HG02840 (cell line): Measurements from ENCODE around the gene CRIP2.

Source experiments
- ATAC-seq: cut with Tn5 transposase; IDR thresholded peaks from one replicate; pipeline ENCODE4 v1.9.1; 2021; ENCODE audit warnings: mild to moderate bottlenecking, moderate library complexity, moderate number of reproducible peaks; ENCODE audit not compliant: unreplicated experiment, low FRiP score

Gene CRIP2

DNA sequence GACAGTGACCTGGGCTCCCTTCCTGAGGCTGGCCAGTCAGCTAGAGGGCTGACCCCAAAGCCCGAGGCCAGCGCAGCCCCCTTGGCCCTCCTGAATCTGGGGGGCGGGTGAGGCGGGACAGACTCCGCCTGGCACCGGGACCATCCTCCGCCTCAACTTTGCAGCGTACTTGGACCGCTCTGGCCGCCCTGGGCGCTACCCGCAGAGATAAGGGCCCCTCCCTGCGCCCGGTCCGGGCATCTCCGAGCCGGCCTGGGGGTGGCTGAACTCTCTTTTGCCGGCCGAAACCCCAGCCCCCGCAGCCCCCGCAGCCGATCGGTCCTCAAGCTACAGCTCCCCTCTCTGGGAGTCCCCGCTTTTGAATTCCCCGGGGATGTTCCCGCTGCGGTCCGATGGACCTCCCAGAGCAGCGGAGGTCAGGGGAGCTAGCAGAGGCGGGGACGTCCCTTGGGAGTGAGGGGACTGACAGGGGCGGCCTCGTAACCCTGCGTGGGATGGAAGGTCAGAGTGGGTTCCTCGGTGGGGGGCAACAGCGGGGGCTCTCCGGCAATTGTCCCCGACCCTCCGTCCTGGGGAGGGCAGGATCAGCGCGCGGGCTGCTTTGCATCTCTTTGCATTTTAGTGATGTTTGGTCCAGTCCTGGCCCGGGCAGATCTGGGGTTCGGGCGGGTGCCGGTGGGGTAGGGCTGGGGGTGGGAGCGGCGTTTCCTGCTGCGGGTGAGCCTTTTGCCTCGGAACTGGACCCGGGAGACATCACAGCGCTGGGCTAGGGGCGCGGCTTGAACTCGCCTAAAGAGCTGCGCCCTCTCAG, 11.7 kb downstream of the CRIP2 start, which contains the start of gene CRIP1:
Gene CRIP1 (plus strand): TSS at position 724 of the 811 bp plus-strand sequence. CDS start 374 bp downstream, outside the sequence.
- no peak for ATAC-seq

DNA sequence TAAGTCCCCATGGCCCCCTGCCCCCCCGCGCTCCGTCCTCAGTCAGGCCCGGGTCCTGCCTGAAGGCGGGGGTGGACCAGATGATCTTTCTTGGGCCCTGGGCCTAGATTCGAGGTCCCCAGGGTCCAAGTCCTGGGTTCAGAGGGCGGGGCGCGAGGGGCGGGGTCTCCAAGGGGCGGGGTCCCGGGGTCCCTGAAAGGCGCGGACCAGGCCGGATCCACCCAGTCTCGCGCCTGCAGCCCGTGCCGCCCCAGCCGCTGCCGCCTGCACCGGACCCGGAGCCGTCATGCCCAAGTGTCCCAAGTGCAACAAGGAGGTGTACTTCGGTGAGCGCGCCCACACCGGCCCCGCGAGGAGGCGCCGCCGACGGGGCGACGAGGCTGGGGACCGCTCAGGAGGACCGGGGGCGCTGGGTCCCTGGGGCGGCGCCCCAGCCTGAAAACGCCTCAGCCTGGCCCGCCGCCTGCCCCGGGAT, 12.4 kb downstream of the CRIP2 start:
- ATAC-seq, result no peak

GRCh38 chr14:105487449-105487985, 12.9 kb downstream of the CRIP2 start:
- no peak for ATAC-seq

DNA sequence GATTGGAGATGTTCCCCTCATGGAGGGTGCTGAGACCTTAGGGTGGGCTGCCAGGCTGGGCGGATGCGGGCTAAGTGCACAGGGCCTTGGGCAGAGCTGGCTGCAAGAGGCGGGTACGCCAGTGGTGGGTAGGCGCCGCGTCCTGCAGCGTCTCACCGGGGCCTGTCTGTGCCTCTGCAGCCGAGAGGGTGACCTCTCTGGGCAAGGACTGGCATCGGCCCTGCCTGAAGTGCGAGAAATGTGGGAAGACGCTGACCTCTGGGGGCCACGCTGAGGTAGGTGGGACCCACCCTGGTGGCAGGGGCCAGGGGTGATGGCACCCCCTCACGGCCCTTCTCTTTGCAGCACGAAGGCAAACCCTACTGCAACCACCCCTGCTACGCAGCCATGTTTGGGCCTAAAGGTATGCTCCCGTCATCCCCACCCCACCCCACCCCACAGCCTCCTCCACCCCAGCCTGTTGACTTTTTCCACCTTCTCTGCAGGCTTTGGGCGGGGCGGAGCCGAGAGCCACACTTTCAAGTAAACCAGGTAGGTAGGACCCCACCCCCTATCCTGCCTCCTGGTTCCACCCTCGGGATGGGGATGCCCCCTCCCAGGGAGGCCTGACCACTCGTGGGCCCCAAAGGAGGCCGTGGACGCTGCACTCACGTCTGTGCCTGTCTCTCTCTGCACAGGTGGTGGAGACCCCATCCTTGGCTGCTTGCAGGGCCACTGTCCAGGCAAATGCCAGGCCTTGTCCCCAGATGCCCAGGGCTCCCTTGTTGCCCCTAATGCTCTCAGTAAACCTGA, 13.6 kb downstream of the CRIP2 start:
- ATAC-seq, result no peak

DNA sequence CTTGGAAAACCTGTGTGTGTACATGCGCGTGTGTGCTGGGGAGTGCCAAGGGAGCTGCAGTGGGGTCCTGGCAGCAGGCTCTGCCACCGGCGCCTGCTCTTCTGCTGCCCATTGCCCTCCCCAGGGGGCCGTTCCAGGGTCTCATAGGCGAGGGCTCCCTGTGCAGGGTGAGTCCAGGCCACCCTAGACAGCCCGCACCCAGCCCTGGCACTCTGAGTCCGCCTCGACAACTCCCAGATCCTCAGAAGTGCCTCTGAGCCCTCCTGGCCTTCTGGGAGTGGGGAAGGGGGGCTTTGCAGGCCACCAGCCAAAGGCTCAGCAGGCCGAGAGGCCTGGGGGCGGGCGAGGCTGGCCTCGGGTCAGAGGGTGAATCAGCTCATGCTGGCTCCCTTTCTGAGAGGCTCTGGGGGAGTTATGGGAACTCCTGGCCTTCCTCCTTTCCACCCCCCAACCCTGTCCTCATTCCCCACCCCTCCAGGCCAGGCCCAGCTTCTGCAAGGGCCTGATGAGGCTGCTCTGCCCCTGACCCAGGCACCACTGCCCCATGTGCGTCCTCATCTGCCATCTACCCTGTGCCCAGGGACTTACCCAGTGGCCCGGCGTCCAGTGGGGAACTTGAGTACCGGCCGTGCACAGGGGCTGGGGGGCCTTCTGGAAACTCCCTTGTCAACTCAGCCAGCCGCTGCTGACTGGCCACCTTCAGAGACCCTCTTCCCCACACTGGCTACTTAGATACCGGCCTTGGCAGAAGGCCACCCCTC, 14.3 kb downstream of the CRIP2 start:
- ATAC-seq, result no peak

DNA sequence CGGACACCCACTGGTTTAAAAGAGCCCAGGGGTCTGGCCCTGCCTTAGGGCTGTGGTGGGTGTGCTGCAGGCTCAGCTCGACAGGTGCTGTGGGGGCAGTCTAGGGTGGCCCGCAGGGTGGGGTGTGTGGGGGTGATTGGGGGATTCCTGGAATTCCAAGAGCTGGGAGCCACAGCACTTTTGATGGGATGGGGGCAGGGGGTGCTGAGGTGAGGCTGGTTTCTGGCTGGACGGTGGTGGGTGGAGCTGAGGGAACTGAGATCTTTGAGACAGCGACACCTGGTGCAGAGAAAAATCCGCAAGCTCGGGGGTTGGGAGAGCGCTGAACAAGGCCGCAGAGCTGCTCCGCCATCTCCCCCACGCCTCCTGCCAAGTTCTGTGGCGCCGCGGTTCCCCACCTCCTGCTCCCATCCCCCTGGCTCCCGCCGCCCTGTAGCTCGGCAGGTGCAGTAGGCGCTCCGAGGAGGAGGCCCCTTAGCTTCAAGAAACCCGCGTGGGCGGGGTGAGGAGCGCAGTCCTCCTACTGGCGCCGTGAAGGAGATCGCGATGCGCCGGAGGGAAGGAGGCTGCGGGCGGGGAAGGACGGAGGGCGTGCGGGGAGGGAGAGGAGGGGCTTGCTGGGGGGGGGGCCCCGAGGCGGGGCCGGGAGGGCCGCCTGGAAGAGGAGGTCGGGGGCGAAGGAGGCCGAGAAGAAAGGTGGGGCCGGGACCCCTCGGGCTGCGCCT, 15.1 kb downstream of the CRIP2 start:
- ATAC-seq, result peak; percentile 0

DNA sequence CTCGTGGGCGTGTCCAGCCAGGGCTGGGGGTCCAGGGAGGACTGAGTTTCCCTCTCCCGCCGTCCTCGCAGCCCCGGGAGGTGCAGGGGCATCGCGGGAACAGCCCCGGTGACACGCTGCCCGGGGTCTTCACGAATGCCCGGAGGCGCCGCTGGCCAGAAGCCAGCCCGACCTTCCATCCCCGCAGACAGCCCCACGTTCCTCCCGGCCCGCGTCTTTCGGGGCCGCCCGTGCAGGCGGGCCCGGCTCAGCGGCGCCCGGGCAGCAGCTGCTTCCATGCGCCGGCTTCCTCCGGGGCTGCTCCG, 15.6 kb downstream of the CRIP2 start:
- ATAC-seq, result peak; percentile 0

DNA sequence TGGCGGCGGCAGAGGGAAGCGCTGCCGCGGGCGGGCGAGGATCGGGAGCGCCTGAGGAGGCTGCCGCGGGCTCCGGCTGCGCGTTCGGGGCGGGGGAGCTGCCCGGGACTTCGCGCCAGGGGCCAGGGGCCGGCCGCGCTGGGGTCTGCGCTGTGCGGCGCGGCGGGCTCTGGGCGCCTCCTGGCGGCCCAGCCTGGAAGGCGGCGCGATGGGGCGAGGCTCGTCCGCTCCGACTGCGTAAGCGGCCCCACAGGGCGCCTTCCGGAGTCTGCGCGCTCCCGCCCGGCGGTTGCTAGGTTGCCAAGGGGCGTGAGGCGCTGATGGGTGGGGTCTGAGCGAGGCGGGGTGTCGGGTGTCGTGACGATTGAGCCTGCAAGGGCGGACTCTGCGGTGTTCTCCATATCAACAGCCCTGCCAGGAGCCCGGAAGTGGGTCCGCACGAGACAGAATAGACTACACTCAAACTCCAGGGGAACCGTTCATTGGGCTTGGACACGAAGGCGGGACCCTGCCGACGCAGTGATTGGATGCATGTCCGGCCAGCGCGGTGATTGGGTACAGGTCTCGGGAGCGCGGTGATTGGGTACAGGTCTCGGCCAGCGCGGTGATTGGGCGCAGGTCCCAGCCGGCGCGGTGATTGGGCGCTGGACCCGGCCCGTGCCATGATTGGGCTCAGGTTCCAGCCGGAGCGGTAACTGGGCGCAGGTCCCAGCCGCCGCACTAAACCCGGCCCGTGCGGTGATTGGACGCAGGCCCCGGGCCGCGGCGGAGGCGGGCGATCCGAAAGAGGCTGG, 16.1 kb downstream of the CRIP2 start, which contains the start of gene TEDC1:
Gene TEDC1 (plus strand): TSS at position 675 of the 794 bp plus-strand sequence. CDS start 130 bp downstream, outside the sequence.
- peak; percentile 76 for ATAC-seq

- ATAC-seq, result no peak
Observed at GRCh38 chr14:105491366-105491973, 16.8 kb downstream of the CRIP2 start.

- no peak for ATAC-seq
Observed at GRCh38 chr14:105492031-105492970, 17.7 kb downstream of the CRIP2 start.

- no peak for ATAC-seq
Observed at GRCh38 chr14:105492971-105493871, 18.6 kb downstream of the CRIP2 start.

DNA sequence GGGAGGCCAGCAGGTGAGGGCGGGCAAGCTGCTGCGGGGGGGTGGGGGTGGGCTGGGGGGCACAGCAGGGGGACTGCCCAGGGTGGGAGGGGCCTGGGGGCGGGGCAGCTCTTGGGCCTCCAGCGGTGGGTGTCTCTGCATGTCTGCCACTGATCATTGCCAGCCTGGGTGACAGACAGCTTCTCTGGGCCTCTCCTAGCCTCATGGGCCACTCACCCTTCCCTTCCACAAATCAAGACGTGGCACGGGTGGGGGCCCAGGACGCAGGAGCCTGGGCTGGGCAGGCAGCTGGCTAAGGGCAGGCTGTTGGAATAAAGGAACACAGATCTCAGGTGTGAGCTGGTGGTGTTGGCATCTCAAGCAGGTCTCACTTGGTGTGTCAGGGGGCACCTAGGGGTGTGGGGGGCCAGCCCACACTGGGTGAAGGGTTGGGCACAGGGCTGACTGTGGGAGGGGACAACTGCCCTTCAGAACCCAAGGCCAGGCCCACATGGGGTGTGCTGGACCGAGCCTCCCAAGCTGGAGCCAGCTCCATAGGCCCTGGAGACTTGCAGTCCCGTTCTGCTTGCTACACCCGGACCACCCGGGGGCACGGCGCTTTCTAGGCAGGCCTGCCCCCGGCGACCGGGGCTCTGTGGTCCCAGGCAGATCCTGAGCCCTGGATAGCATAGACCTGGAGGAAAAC, 19.4 kb downstream of the CRIP2 start:
- no peak for ATAC-seq

- no peak for ATAC-seq
Observed at GRCh38 chr14:105494606-105494929, 19.9 kb downstream of the CRIP2 start.

DNA sequence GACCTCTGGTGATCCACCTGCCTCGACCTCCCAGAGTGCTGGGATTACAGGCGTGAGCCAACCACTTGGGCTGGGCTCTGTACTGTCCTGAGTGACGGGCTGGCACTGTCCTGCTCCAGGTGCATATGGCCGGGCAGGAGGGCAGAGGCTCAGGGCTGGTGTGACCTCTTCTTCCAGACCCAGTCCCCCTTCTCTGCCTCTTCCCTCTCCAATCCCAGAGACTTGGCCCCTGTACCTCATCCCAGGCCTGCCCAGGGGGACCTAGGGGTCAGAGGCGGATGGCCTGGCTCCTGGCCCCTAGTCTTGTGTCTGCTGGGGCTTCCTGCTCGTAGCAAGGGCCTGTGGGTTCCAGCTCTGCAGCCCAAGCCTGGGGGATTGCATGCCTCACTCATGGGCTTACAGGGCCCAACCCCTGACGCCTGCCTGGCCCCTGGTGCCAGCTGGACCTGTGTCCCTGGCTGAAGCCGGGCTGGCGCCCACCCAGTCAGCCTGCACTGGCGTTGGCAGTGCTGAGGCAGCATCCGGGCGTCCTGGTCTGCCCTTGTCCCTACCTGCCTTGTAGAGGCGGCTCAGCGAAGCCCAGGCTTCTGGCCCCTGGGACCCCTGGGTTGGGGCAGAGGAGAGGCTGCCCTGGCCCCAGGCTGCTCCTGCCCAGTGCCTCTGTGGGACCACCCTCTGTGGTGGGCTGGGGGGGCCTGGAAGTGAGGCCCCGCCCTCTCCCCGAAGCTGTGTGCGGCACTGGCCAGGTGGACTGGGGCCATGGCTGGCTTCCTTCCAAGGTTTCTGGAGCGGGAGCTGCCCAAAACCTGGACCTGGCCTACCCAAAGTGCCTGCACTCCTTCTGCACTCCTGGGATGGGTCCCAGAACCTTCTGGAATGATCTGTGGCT, 20.7 kb downstream of the CRIP2 start:
- no peak for ATAC-seq
